Measurements from ENCODE around the gene TCTN3.
A peak's percentile ranks its signal among the peaks of the same experiment; 100 is the strongest.
"Not testable (repeated sequence)": the region's sequence is repeated elsewhere in the genome, so short reads cannot be mapped to it uniquely, and the experiment has no call there.

The TCTN3 gene

GRCh38 chr10:95693668-95694534 lies at the start of gene TCTN3:
Gene TCTN3 (minus strand): TSS chr10:95693927. CDS start chr10:95693899, 28 bp downstream.
- DNase-seq (ENCODE audit: low read depth, low spot score), result peak; percentile 100

- no peak for DNase-seq (ENCODE audit: low read depth, low spot score)
Measured at GRCh38 chr10:95742962-95743535, 49.3 kb upstream of the TCTN3 start.

GRCh38 chr10:95742485-95742884 lies 48.8 kb upstream of the TCTN3 start:
- DNase-seq (ENCODE audit: low read depth, low spot score), result no peak

- no peak for DNase-seq (ENCODE audit: low read depth, low spot score)
Measured at GRCh38 chr10:95741807-95742467, 48.2 kb upstream of the TCTN3 start.

GRCh38 chr10:95739056-95739455 lies 45.3 kb upstream of the TCTN3 start:
- no peak for DNase-seq (ENCODE audit: low read depth, low spot score)

- peak; percentile 12 for DNase-seq (ENCODE audit: low read depth, low spot score)
Measured at GRCh38 chr10:95732907-95733306, 39.2 kb upstream of the TCTN3 start.

- DNase-seq (ENCODE audit: low read depth, low spot score), result no peak
Measured at GRCh38 chr10:95730233-95730632, 36.5 kb upstream of the TCTN3 start.

- DNase-seq (ENCODE audit: low read depth, low spot score), result no peak
Measured at GRCh38 chr10:95729323-95730055, 35.8 kb upstream of the TCTN3 start.

- no peak for DNase-seq (ENCODE audit: low read depth, low spot score)
Measured at GRCh38 chr10:95728526-95728925, 34.8 kb upstream of the TCTN3 start.

- DNase-seq (ENCODE audit: low read depth, low spot score), result not testable (repeated sequence)
Measured at GRCh38 chr10:95722496-95722895, 28.8 kb upstream of the TCTN3 start.

- DNase-seq (ENCODE audit: low read depth, low spot score), result peak; percentile 49
Measured at GRCh38 chr10:95720745-95721144, 27.0 kb upstream of the TCTN3 start.

GRCh38 chr10:95716866-95717265 lies 23.1 kb upstream of the TCTN3 start:
- no peak for DNase-seq (ENCODE audit: low read depth, low spot score)

GRCh38 chr10:95716466-95716865 lies 22.7 kb upstream of the TCTN3 start:
- no peak for DNase-seq (ENCODE audit: low read depth, low spot score)

GRCh38 chr10:95711492-95711891 lies 17.8 kb upstream of the TCTN3 start:
- DNase-seq (ENCODE audit: low read depth, low spot score), result no peak

GRCh38 chr10:95706990-95707389 lies 13.3 kb upstream of the TCTN3 start:
- DNase-seq (ENCODE audit: low read depth, low spot score), result no peak

- no peak for DNase-seq (ENCODE audit: low read depth, low spot score)
Measured at GRCh38 chr10:95706573-95706972, 12.8 kb upstream of the TCTN3 start.

GRCh38 chr10:95698415-95698814 lies 4.7 kb upstream of the TCTN3 start:
- no peak for DNase-seq (ENCODE audit: low read depth, low spot score)

GRCh38 chr10:95697429-95697828 lies 3.7 kb upstream of the TCTN3 start:
- no peak for DNase-seq (ENCODE audit: low read depth, low spot score)

GRCh38 chr10:95694665-95695064 lies 938 bp upstream of the TCTN3 start:
- DNase-seq (ENCODE audit: low read depth, low spot score), result no peak

GRCh38 chr10:95693071-95693667 lies 558 bp downstream of the TCTN3 start:
- peak; percentile 10 for DNase-seq (ENCODE audit: low read depth, low spot score)

- no peak for DNase-seq (ENCODE audit: low read depth, low spot score)
Measured at GRCh38 chr10:95691281-95691680, 2.4 kb downstream of the TCTN3 start.

GRCh38 chr10:95688648-95689047 lies 5.1 kb downstream of the TCTN3 start:
- DNase-seq (ENCODE audit: low read depth, low spot score), result no peak

Data from ELF-1 (cell line).